Cerebellar nuclear complex (tissue), 1 donor: Measurements from ENCODE around the gene FAM222A.

ENCODE experiments used
- DNase-seq, 2 experiments: peaks; one replicate each; lab custom pipeline; 2025; lab: John Stamatoyannopoulos, UW

FAM222A gene

DNA sequence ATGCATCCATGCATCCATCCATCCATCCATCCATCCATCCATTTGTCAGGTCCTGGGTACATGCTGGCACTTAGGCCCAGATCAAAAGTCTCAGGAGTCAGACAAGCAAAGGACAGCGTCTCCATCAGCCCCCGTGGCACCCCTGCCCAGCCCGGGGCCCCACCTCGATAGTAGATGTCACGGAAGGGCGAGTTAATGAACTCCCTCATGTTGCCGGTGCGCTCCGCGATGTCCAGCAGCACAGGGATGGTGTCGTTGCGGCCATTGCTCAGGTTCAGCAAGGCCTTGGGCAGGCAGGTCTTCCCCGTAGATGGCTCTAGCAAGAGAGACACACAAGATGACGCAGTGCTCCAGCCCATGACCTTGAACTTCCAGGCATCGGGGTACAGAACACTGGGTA, 89.2 kb downstream of the FAM222A start:
- DNase-seq = no peak

DNA sequence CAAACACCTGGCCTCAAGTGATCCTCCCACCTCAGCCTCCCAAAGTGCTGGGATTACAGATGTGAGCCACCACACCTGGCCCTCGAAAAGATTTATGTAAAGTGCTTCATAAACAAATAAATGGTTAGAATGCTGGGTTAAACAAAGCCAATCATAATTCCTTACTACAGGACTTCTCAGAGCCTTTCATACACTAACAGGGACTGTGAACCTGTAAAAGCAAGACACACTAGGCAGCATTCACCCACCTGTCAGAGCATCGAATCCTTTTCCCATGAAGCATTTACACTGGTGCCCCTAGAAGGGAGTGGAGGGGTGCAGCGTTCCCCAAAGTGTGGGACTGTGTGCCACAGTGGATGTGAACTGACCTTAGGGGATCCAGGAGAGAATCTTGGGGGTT, 90.1 kb downstream of the FAM222A start:
- no peak for DNase-seq

DNA sequence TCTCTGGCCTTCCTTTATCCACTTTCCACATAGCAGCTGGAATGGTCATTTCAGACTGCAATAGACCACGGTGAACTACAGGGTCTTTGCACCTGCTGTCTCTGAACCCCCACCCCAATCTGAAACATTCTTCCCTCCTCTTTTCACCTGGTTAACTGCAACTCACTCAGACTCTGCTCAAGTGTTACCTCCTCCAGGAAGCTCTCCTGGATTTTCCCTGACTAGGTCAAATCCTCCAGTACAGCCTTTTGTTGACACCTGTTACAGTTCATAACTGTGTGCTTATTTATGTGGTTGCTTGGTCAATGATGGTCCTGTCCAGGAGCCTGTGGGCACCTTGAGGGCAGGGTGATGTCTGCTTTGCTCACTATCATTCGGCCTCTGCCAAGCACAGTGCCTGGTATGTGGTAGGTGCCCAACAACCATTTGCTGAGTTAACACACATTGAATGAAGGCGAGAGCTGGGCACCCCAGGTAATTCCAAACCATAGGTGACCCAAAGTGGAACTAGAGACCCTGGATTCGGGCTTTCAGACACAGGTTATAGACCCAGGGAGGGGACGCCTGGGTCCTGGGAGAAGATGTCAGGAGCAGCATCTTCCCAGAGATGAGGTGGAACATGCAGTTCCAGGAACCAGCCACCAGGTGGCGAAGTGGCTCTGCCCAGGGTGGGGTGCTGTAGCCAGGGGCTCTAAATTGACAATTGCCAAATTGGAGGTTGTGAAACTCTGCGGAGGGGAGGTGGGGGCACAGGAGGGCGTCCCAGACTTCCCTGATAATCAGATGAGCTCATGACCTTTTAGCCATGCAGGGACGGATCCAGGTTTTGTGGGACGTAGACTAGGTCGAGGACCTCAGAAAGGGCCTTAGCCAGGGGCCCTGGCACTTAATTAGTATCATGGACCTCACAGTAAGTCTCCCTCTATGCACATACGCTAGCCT, 91.5 kb downstream of the FAM222A start:
- peak in 1 of 2 experiments; percentile 24 for DNase-seq

DNA sequence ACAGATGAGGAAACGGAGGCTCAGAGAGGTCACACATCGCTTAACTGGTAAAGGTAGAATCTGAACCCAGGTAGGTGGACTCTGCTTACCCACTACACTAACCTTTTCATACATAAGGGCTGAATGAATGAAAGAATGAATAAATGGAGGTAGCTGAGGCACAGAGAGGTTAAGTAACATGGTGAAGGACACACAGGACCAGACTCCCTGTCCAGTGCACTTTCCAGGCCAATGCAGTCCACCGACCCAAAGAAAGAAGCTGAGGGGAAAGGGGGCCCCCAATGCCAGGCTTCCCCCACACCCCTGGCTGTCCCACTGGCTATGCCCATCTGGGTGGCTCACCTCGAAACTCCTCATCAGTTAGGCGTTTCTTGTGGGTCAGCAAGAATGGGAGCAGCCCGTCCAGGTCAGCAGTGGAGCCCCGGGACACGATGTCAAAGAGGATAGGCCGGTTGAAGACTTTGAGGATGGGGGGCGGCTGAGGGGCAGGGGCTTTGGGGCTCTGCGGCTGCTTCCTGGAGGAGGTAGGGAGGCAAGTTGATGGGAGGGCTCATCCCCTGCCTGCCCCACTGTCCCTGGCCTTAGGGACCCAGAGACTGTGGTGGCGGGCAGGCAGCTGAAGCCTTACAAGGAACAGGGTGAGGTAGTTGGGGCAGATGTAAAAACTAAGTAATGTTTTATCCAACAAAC, 94.5 kb downstream of the FAM222A start:
- no peak for DNase-seq

DNA sequence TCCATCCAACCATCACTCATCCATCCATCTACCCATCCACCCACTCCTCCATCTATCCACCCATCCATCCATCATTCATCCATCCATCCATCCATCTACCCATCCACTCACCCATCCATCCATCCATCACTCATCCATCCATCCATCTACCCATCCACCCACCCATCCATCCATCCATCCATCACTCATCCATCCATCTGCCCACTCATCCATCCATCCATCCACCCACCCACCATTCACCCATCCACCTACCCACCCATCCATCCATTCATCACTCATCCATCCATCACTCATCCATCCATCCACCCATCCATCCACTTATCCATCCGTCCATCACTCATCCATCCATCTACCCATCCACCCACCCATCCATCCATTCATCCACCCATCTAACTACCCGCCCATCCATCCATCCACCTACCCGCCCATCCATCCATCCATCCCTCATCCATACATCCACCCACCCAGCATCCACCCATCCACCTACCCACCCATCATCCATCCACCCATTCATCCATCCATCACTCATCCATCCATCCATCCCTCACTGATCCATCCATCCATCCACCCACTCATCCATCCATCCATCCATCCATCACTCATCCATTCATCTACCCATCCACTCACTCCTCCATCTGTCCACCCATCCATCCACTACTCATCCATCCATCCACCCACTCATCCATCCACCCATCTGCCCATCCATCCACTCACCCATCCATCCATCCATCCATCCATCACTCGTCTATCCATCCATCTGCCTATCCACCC, 95.4 kb downstream of the FAM222A start:
- no peak for DNase-seq

DNA sequence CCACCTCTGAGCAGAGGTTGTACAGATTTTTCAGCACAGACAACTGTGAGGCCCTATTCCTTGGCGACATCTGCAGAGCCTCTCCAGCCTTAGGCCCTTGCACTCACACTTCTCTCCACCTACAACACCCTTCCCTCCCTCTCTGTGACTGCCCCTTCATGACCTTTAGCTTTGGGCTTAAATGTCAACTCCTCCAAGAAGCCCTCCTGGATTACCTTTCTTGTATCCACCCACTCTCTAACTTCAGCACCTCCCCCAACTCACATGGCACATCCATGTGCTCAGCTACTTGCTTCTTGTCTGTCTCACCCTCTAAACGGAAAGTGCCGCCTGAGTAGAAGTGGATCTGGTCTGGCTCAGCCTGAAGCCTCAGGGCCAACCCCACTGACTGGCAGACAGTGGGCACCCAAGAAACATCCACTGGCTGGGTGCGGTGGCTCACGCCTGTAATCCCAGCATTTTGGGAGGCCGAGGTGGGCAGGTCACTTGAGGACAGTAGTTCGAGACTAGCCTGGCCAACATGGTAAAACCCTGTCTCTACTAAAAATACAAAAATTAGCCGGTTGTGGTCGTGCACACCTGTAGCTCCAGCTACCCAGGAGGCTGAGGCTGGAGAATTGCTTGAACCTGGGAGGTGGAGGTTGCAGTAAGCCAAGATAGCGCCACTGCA, 97.5 kb downstream of the FAM222A start:
- DNase-seq = no peak

DNA sequence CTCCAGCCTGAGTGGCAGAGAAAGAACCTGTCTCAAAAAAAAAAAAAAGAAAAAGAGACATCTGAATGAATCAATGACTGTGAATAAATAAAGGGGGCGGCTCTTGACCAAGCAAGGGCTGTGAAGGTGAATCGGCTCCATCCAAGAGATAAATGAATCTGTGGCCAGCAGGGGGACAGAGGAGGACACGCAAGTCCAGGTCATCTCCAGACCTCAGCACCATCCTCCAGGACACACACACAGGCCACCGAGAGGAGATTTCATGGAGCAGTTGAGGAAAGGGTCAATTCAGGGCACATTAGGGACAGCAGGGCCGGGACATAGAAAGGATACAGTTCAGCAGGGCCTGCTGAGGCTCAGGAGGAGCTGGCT, 98.0 kb downstream of the FAM222A start:
- DNase-seq = no peak

DNA sequence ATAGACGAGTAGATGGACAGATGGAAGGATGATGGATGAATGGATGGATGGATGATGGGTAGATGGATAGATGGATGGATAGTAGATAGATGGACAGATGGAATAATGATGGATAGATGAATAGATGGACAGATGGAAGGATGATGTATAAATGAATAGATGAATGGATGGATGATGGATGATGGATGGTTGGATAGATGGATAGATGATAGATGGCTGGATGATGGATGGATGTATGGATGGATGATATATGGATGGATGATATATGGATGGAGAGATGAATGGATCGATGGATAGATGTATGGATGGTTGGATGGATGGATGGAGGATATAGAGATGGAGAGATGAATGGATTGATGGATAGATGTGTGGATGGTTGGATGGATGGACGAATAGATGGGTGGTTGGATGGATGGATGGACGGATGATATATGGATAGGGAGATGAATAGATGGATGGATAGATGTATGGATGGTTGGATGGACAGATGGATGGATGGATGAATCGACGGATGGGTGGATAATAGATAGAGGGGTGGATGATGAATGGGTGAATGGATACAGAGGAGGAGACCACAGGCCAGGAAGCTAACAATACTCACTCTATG, 100.3 kb downstream of the FAM222A start:
- no peak for DNase-seq

DNA sequence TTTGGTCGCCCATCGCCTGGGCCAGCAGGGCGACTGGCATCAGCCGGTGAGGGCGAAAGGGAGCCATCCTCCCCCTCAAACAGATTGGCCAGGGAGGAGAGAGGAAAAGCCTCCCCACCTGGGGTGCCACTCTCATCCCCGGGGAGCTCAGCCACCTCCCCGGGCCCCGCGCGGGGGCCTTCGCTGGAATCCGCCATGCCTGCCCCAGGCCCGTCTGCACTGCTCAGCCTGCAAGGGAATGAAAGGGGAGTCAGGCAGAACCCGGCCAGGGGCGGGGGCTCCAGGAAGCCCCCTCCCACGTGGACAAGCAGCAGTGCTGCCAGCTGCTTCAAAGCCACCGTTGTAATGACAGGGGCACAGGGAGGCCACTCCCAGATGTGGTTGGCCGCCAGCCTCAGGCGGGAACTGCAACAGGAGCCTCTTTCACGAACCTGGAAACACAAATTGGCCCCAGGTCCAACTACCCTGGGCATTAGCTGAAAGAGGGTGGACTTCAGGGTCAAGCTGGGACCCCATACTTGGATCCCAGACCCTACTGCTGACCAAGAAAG, 101.0 kb downstream of the FAM222A start:
- no peak for DNase-seq

DNA sequence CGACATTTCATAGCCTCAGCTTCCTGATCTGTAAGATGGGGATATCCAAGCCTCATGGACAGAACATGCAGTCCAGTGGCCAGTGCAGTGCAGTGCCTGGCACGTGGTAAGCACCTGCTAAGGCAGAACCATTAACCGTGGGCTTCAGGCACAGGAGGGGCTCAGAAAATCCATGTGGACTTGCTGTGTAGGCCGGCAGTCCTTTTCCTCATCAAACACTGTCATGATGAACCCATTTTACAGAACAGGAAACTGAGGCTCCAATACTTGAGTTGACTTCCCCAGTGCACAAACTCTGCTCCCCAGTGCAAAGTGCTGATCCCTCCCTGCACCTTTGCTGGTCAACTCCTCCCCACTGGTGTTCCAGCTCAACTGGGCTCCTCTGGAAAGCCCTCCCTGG, 101.6 kb downstream of the FAM222A start:
- DNase-seq = no peak

DNA sequence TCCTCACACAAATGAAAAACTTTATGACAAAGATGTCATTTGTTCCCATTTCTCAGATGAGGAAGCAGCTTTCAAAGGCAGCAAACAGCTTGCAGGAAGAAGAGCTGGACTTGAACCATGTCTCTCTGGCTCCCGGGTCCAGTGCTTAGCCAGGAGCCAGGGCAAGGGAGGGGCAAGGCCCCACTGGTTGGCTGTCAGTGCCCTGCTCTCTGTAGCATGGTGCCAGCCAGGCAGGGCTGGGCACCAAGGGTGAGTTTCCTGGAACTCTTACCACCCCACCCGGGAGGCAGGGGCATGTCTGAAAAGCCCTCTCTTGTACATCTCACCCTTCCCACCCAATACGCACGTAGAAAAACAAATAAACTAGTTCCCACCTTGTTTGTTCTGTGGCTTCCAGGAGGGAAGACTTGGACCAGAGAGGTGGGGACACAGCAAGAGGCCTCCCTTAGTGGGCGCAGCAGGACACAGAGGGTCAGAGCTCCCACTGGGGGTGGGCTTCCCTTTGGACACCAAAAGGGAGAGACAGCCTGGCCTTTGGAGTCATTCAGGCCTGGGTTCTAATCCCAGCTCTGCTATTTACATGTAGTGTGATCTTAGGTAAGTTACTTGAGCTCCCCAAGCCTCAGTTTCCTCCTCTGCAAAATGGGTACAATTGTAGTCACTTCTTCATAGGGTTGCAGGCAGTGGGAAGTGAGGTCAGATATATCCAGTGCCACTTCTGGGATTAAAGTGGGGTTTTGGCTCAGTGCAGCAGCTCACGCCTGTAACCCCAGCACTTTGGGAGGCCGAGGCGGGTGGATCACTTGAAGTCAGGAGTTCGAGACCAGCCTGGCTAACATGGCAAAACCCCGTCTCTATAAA, 102.4 kb downstream of the FAM222A start:
- no peak for DNase-seq

DNA sequence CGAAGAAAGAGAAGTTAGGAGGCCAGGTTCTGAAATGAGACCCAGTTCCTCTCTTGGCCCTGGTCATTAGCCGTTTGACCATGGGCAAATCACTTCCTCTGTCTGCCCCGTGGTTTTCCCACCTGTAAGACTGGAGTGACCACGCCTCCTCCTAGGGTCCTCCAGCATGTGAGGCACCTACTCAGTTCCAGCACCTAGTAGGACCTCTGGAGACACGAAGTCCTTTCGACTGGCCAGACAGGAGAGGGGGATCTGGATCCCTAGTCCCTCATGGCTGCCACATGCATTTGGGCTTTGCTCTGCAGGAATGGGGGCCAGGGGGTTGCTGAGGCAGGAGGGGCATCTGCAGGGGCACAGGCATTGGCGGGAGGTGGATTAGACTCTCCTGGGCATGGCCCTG, 103.2 kb downstream of the FAM222A start:
- DNase-seq = no peak

DNA sequence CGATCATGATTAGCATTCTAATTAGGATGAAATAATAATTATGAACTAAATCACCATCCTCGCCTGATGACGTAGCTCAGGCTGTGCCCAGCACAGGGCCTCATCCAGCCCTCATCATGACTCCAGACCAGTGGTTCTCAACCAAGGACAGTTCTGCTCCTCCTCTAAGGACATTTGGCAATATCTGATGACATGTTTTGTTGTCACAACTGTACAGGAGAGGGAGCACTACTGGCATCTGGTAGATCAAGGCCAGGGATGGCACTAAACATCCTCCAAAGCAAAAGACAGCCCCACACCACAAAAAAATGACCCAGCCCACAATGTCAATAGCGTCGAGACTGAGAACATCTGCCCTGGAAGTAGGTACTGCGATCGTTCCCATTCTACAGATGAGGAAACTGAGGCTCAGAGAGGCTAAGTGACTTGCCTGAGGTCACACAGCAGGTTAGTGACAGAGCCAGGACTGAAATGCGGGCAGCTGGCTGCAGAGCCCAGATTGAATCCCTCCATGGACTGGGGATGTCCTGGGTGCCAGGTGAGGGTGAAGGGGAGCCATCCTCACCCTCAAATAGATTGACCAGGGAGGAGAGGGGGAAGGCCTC, 104.1 kb downstream of the FAM222A start:
- no peak for DNase-seq

DNA sequence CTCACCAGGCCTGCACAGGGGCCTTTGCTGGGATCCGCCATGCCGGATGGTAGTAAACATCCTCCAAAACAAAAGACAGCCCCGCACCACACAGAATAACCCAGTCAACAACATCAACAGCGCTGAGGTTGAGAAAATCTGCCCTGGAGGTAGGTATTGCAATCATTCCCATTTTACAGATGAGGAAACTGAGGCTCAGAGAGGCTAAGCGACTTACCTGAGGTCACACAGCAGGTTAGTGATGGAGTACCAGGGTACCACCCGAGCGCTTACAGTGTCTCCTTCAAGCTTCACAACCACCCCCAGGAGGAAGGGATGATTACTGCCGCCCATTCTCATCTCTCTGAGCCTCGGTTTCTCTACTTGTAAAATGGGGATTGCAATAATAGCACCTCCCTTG, 104.6 kb downstream of the FAM222A start:
- no peak for DNase-seq

DNA sequence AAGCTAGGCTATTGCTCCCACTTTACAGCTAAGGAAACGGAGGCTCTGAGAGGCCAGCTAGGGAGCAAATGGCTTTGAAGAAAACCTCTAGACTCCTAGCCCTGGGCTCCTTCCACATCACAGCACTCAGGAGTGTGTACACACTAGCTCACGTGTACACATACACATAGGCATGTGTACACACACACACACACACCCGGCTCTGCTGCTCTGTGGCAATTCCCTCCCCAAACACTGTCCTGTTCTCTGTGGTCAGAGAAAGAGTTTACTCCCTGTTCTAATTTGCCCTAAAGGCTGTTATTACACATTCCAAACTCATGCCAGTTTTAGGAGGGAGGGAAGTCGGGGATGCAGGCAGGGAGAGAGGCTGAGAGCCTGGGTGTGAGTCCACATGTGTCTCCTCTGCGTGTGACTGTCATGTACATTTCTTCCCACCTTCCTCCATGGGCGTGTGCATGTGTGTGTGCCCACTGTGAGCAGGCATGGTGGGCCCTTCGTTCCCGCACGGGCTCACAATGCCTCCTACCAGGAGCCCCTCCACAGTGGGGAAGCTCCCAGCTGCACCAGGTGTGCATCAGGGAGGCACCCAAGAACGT, 105.4 kb downstream of the FAM222A start:
- DNase-seq = no peak
